ENCODE measurements around the gene LCN9. TPM values are rescaled to one million over a fixed set of nuclear protein-coding genes. Genes with fewer than 3 reads are reported as not detected.
A peak's percentile ranks its signal among the peaks of the same experiment; 100 is the strongest.

Gene LCN9, protein sequence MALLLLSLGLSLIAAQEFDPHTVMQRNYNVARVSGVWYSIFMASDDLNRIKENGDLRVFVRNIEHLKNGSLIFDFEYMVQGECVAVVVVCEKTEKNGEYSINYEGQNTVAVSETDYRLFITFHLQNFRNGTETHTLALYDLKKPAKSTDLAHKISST
- total RNA-seq: not detected
- not detected for polyA plus RNA-seq
- long read RNA-seq, donor 1: 0 reads
- long read RNA-seq, donor 2: 0 reads
- long read RNA-seq, donor 3: 0 reads

DNA sequence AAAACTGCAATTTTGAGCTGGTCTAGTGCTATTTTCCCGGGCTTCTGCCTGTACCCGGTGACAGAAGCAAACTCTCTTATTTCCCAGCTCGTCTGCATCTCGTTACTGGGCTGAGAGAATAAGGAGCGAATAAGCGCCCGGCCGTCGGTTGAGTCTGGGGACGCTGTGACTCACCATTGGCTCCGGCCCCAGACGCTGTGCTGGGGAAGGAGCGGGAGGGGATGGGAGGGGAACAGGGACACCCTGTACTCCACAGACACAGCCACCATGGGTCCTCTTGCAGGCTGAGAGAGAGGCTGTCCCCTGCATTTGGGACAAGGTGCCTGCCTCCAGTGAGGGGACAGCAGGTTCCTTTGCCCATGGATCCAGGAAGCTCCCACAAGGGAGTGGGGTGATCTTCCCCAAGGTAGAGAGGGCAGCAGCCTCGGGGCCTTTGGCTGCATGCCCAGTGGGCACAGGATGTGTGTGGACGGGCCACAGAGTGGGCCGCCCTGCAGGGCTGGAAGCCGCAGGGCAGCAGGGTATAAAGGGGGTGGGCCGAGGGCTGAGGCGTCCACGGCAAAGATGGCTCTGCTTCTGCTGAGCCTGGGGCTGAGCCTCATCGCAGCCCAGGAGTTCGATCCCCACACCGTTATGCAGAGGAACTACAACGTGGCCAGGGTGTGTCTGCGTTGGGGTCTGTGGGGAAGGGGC is at the start of gene LCN9:
Gene LCN9 (plus strand): TSS at position 552 of the 693 bp plus-strand sequence. CDS start 13 bp downstream, at position 565.
- H3K9me3 ChIP-seq: no peaks in the 10 kb centered on the region
- no peaks in the 10 kb centered on the region for H3K27me3 ChIP-seq
- TF ChIP-seq POLR2A (IDR thresholded peaks at IDR 0.05) (no peak), EP300 (IDR thresholded peaks at IDR 0.05) (no peak)
- TF ChIP-seq, protein P1, sequence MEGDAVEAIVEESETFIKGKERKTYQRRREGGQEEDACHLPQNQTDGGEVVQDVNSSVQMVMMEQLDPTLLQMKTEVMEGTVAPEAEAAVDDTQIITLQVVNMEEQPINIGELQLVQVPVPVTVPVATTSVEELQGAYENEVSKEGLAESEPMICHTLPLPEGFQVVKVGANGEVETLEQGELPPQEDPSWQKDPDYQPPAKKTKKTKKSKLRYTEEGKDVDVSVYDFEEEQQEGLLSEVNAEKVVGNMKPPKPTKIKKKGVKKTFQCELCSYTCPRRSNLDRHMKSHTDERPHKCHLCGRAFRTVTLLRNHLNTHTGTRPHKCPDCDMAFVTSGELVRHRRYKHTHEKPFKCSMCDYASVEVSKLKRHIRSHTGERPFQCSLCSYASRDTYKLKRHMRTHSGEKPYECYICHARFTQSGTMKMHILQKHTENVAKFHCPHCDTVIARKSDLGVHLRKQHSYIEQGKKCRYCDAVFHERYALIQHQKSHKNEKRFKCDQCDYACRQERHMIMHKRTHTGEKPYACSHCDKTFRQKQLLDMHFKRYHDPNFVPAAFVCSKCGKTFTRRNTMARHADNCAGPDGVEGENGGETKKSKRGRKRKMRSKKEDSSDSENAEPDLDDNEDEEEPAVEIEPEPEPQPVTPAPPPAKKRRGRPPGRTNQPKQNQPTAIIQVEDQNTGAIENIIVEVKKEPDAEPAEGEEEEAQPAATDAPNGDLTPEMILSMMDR (IDR thresholded peaks at IDR 0.05): no peak
- intact Hi-C loops (cut with DNase I): no loop called here
- no peak within 1 kb of the TSS for H3K4me3 ChIP-seq
- peak in 3 of 5 donors; percentile 57 to 83 (median 70) for DNase-seq
- 46 to 47% (median 46%) methylated on average over 25 of the region's 25 CpGs for WGBS, 3 donors
- peaks cover 6% of the 10 kb centered on the region for H3K4me1 ChIP-seq (ENCODE audit: insufficient read depth)
- H3K36me3 ChIP-seq: no peaks in the 10 kb centered on the region
- no peak within 1 kb of the TSS for H3K27ac ChIP-seq

DNA sequence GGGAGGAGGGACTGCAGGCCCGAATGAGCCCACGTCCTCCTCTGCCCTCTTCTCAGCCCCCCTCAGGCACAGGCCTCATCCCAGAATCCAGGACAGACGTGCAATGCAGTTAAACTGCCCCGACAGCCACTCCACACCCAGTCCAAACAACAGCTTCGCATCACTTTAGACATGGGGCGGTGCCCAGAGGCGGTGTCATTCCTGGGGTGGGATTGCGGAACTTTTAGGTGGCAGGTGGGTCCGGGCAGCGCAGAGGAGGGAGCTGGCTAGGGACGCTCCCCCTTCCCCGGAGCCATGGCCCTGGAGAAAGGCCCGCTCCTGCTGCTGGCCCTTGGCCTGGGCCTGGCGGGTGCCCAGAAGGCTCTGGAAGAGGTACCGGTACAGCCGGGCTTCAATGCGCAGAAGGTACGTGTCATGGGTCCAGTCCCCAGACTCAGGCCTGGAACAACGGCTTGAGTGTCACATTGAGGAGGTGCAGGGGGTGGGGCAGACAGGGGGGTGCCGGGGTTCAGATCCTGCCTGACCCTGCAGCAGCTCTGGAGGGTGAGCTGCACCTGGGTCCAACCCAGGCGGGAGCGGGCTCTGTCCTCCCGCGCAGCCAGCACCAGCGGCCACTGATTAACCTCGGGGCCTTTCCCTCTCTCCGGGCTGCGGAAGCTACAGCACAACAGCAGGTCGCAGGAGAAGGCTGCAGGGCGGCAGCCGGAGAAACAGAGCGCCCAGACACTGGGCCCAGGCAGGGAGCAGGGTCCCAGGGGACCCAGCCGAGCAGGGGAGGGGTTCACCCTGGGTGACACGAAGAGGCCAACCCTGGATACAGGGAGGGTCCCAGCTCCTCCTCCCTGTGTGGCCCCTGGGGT is 48.9 kb upstream of the LCN9 start:
- Histone ChIP-seq H3K9me3 (no peaks in the 10 kb centered on the region), H3K4me1 (ENCODE audit: insufficient read depth) (no peaks in the 10 kb centered on the region), H3K27ac (no peak overlapping the region), H3K4me3 (no peak overlapping the region), H3K36me3 (no peaks in the 10 kb centered on the region), H3K27me3 (no peaks in the 10 kb centered on the region)
- TF ChIP-seq, protein P1 (IDR thresholded peaks at IDR 0.05): no peak
- TF ChIP-seq EP300 (IDR thresholded peaks at IDR 0.05): no peak
- no peak for TF ChIP-seq POLR2A (IDR thresholded peaks at IDR 0.05)
- intact Hi-C loops (cut with DNase I): no loop called here
- no peak for DNase-seq
- 70 to 75% (median 72%) methylated on average over 33 to 34 of the region's 34 CpGs for WGBS, 3 donors

DNA sequence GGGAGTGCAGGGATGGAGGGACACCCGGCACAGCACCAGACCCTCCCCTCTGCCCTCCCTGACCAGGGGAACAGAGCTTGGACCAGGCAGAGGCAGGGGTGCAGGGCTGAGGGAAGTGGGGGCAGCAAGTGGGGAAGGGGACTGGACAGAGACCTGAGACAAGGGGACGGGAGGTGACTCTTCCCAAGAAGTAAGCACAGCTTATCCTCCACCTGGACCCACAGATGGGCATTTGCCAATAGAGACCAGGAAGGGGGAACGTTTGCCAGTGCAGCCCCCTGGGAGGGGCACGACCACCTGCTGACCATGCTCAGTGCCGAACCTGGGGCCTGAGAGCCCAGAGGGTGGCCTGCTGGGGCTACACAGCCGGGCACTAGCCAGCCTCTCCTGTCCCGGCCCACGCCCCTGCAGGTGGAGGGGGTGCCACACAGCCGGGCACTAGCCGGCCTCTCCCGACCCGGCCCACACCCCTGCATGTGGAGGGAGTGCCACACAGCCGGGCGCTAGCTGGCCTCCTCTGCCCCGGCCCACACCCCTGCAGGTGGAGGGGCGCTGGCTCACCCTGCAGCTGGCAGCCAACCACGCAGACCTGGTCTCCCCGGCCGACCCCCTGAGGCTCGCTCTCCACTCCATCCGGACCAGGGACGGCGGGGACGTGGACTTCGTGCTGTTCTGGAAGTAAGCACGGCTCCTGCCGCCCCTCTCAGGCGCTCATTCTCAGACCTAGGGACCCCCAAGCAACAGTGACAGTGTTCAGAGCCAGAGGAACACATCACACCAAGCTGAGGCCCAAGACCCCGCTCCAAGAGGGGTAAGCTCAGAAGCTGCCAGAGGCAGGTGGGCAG is 48.1 kb upstream of the LCN9 start:
- Histone ChIP-seq H3K27ac (no peak overlapping the region), H3K9me3 (no peaks in the 10 kb centered on the region), H3K27me3 (no peaks in the 10 kb centered on the region), H3K36me3 (no peaks in the 10 kb centered on the region), H3K4me3 (no peak overlapping the region), H3K4me1 (ENCODE audit: insufficient read depth) (no peaks in the 10 kb centered on the region)
- 73 to 78% (median 77%) methylated on average over 27 to 29 of the region's 29 CpGs for WGBS, 3 donors
- no peak for DNase-seq
- intact Hi-C loops (cut with DNase I): no loop called here
- no peak for TF ChIP-seq EP300 (IDR thresholded peaks at IDR 0.05)
- no peak for TF ChIP-seq POLR2A (IDR thresholded peaks at IDR 0.05)
- TF ChIP-seq, protein P1 (IDR thresholded peaks at IDR 0.05): no peak
